GM21367 (cell line): ENCODE measurements around the gene CYBA.

ENCODE experiments used
- ATAC-seq: cut with Tn5 transposase; IDR thresholded peaks from one replicate; pipeline ENCODE4 v1.9.1; 2021; ENCODE audit not compliant: unreplicated experiment

CYBA gene

GRCh38 chr16:88595101-88595500 lies 55.8 kb downstream of the CYBA start:
- no peak for ATAC-seq

DNA sequence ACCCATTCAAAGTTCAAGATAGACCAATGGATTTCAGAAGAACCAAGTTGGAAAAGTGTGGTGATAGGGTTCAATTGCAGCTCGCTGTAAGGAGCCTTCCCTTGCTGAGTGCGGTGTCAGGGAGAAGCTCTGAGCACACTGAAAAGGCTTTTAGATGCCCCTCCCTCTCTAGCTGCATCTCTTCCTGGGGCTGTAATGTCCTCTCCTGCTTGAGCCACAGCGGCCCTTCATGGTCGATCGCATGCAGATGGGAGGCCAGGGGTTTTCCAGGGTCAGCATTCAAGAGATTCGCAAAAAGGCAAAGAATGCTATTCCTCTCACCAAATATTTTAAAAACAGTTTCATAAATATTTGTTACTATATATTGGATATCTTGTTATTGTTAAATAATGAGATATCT lies 56.9 kb downstream of the CYBA start:
- ATAC-seq: no peak

GRCh38 chr16:88593489-88593888 lies 57.4 kb downstream of the CYBA start:
- no peak for ATAC-seq
